K562 (cell line): ENCODE measurements around the gene AP3S2. TPM values are rescaled to one million over a fixed set of nuclear protein-coding genes. Genes with fewer than 3 reads are reported as not detected.

ENCODE experiments used
- ATAC-seq: fragments of 200-7000 bp; cut with Tn5 transposase; 3 replicates; pipeline ENCODE4 v1.9.1; 2020; ENCODE audit warnings: moderate library complexity
- BruUV-seq: library from RNA; stranded (reverse); fragments of 400-500 nt; replicated peaks from 2 replicates; lab custom pipeline; 2021; lab: Mats Ljungman, UMichigan
- CTCF ChIA-PET: fragments of 300-600 bp; formaldehyde crosslinking; extraction: SDS; loops from one replicate; lab custom pipeline; 2021; ENCODE audit warnings: low intra/inter-chr PET ratio; lab: Yijun Ruan, JAX
- POLR2A ChIA-PET: fragments of 300-600, 350-650 bp; sonication (Branson Sonifier 250); formaldehyde crosslinking; extraction: SDS; loops from one replicate; lab custom pipeline; 2021; ENCODE audit warnings: antibody characterized with exemption, inconsistent platforms; lab: Yijun Ruan, JAX
- DNase-seq, 4 experiments: peaks; one replicate each; pipeline versions ENCODE4 v3.0.0 to v3.0.0-alpha.2; 2011 to 2018; ENCODE audit warnings: low spot score in 3 of 4, mixed read lengths in 3 of 4; ENCODE audit errors: extremely low read depth in 1 of 4
- FAIRE-seq: peaks from 2 replicates; lab custom pipeline; 2011; peaks lifted over from hg19 to GRCh38; lab: Jason Lieb, UNC
- H2AFZ ChIP-seq: 2 replicates; pipeline ENCODE4 v1.6.0; 2011; ENCODE audit warnings: low read depth, low read length, control low read depth, inconsistent platforms
- H3K27ac ChIP-seq: fragments of 200-600 bp; 3 replicates; pipeline ENCODE4 v1.8.0; 2011; ENCODE audit warnings: low read depth, mild to moderate bottlenecking, control low read depth, inconsistent platforms, low read length, moderate library complexity, mixed read lengths; ENCODE audit errors: extremely low read depth
- H3K27me3 ChIP-seq, 2 experiments: fragments of 300-600 bp in 1 of 2; 2 replicates in 1 of 2; 3 replicates in 1 of 2; pipeline versions ENCODE4 v1.6.0 to v1.8.0; 2011; ENCODE audit warnings: inconsistent platforms in 2 of 2, low read length in 2 of 2, mild to moderate bottlenecking in 1 of 2, mixed read lengths in 1 of 2, moderate library complexity in 1 of 2; ENCODE audit not compliant: control insufficient read depth in 2 of 2, insufficient read depth in 2 of 2
- H3K36me3 ChIP-seq: fragments of 300-600 bp; 3 replicates; pipeline ENCODE4 v1.8.0; 2011; ENCODE audit warnings: mild to moderate bottlenecking, low read length, inconsistent platforms; ENCODE audit not compliant: control insufficient read depth, insufficient read depth
- H3K4me1 ChIP-seq, 2 experiments: fragments of 200-600 bp in 1 of 2; replicated peaks in 1 of 2; 2 replicates in 1 of 2; 3 replicates in 1 of 2; pipeline versions ENCODE4 v1.5.1 to v1.8.0; 2011; ENCODE audit warnings: inconsistent platforms in 2 of 2, low read length in 2 of 2, mild to moderate bottlenecking in 1 of 2, mixed read lengths in 1 of 2, moderate library complexity in 1 of 2; ENCODE audit not compliant: control insufficient read depth in 2 of 2, insufficient read depth in 2 of 2
- H3K4me2 ChIP-seq: 2 replicates; pipeline ENCODE4 v1.6.1; 2011; ENCODE audit warnings: low read length, control low read depth, inconsistent platforms, mixed read lengths; ENCODE audit not compliant: insufficient read depth
- H3K4me3 ChIP-seq: fragments of 200-600 bp; sonication (generic), shearing (Covaris generic); 2 replicates; pipeline ENCODE4 v1.5.1; 2016; ENCODE audit warnings: control low read depth, inconsistent platforms
- H3K79me2 ChIP-seq: fragments of 200-600 bp; 3 replicates; pipeline ENCODE4 v1.8.0; 2011; ENCODE audit warnings: low read length, inconsistent platforms; ENCODE audit not compliant: control insufficient read depth, insufficient read depth
- H3K9ac ChIP-seq, 2 experiments: 2 replicates each; pipeline versions ENCODE4 v1.6.0 to v1.6.1; 2011; ENCODE audit warnings: low read depth in 2 of 2, low read length in 2 of 2, control low read depth in 1 of 2, inconsistent platforms in 1 of 2, mild to moderate bottlenecking in 1 of 2, mixed read lengths in 1 of 2; ENCODE audit not compliant: insufficient read depth in 1 of 2
- H3K9me1 ChIP-seq: one replicate; pipeline ENCODE4 v1.6.0; 2011; ENCODE audit warnings: inconsistent platforms, mild to moderate bottlenecking, low read length, moderate library complexity; ENCODE audit not compliant: control insufficient read depth, insufficient read depth
- H3K9me3 ChIP-seq: replicated peaks from 2 replicates; pipeline ENCODE4 v1.5.1; 2011; ENCODE audit warnings: low read depth, low read length, inconsistent platforms; ENCODE audit not compliant: control insufficient read depth, insufficient read depth
- H4K20me1 ChIP-seq: replicated peaks from 2 replicates; pipeline ENCODE4 v1.6.1; 2011; ENCODE audit warnings: low read length, inconsistent platforms, mixed read lengths; ENCODE audit not compliant: control insufficient read depth, insufficient read depth
- FUS ChIP-seq: fragments of 200-400 bp; formaldehyde crosslinking; optimal IDR thresholded peaks from 2 replicates; pipeline ENCODE3; 2017; ENCODE audit warnings: low read depth, low read length
- KAT7 ChIP-seq: sonication (generic); formaldehyde crosslinking; IDR thresholded peaks from 2 replicates; pipeline ENCODE4 v1.8.0; 2022; ENCODE audit warnings: missing genetic modification reagents, mild to moderate bottlenecking, borderline replicate concordance
- POLR2B ChIP-seq: fragments of 450-650 bp; IDR thresholded peaks from 2 replicates; pipeline ENCODE4 v1.6.1; 2018; ENCODE audit warnings: low read depth; ENCODE audit not compliant: partially characterized antibody
- ZFX ChIP-seq: sonication (generic); formaldehyde crosslinking; IDR thresholded peaks from 2 replicates; pipeline ENCODE4 v1.8.0; 2022; ENCODE audit warnings: mild to moderate bottlenecking, missing genetic modification reagents, moderate library complexity
- ZNF551 ChIP-seq: fragments of 250-450 bp; sonication (Bioruptor Pico); IDR thresholded peaks from 2 replicates; pipeline ENCODE4 v1.5.0; 2021; ENCODE audit warnings: mild to moderate bottlenecking, moderate library complexity
- WGBS: fragments of 100-300 bp; shearing (Covaris generic); methylation state at CpG from one replicate; pipeline ENCODE4 v1.1.6; 2016; ENCODE audit warnings: low coverage, mixed read lengths; ENCODE audit not compliant: insufficient coverage; ENCODE audit errors: missing lambda C conversion rate; 5-methylcytosine and 5-hydroxymethylcytosine counted together
- in situ Hi-C: fragments of 300-500 bp; cut with MboI; formaldehyde crosslinking; loops from 4 replicates; pipeline ENCODE4 v1.15.0; 2018; ENCODE audit warnings: inconsistent platforms, mixed read lengths
- intact Hi-C: fragments of 100-400 bp; cut with micrococcal nuclease; formaldehyde crosslinking; loops from 2 replicates; pipeline ENCODE4 v1.14.2; 2022
- polyA plus RNA-seq, 8 experiments: library from polyadenylated mRNA; depleted of rRNA in 4 of 8; stranded (reverse) in 5 of 8; unstranded in 3 of 8; fragments of >200 nt; fragmentation: Nextera tagmentation in 2 of 8; fragmentation: Illumina TruSeq in 1 of 8; extraction: Ambion mirVana in 2 of 8; extraction: Trizol in 1 of 8; gene quantifications; 2 replicates each; pipeline versions ENCODE4 v1.2.1 to v1.2.3, GENCODE V29; 2011 to 2014; ENCODE audit warnings: inconsistent platforms in 1 of 8, missing spikeins in 1 of 8
- total RNA-seq, 7 experiments: library from RNA; depleted of rRNA in 6 of 7; stranded (reverse); fragments of >200 nt in 6 of 7; fragmentation: Illumina TruSeq in 2 of 7; extraction: Trizol in 2 of 7; gene quantifications; 2 replicates each; pipeline versions ENCODE4 v1.2.1 to v1.2.3, GENCODE V29; 2011 to 2021; ENCODE audit warnings: low replicate concordance in 1 of 7
- TF ChIP-seq, protein P1 (sequence below): conservative IDR thresholded peaks from 2 replicates; pipeline ENCODE4 v1.6.1; 2011; ENCODE audit warnings: low read depth, mild to moderate bottlenecking, low read length; ENCODE audit not compliant: control insufficient read depth

AP3S2 gene
- total and polyA plus RNA-seq, 9 of the 15 experiments (the other 6 are each of a cell fraction or from before 2014, with no cell fraction given), result 16.4 to 54.1 (median 37.4) TPM

DNA sequence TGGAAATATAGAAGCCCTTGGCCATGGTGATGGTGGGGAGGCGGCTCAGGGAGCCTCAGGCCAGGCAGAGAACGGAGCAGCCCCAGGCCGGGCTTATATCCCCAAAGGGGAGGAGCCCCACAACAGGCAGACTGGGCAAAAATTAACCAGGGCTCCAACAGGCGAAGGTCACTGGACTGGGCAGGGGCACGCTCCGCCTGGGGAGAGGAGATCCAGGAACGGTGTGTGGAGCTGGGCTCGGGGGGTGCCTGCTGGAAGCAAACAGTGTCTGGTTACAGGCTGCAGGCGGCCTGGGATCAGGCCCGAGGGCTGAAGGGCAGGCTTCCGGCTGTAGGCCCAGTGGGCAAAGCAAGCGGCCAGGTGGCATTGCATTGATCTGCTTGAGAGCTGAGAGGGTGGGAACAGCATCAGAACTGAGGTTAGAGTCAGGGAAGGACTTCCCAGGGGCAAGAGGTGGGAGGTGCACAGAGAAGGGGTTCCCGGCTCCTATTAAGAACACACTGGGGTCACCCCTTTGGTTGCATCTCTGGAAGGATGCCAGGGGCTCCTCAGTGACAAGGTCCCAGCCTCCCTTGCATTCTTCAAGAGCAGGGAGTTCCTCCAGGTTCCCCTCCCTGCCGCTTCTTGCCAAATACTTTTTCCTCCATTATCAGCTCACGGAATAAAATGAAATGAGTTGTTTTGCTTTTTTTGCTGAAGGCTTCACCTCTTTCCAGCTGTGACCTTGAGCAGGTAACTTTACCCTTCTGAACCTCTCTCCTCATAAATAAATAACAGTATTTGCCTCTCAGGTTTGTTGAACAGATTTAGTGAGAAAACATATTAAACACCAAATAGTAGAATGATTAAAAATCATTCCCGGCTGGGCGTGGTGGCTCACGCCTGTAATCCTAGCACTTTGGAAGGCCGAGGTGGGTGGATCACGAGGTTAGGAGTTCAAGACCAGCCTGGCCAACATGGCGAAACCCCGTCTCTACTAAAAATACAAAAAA lies 86.9 kb downstream of the AP3S2 start:
- no TSS peak for BruUV-seq
- H3K4me1 ChIP-seq, result peaks cover 0 to 51% of the 10 kb centered on the region in 2 experiments; a peak in 3 of 5 replicates
- intact Hi-C loops (no loop called here), in situ Hi-C loops (no loop called here)
- H3K9me3 ChIP-seq, result no peaks in the 10 kb centered on the region
- H3K27ac ChIP-seq, result no peak overlapping the region
- ChIA-PET POLR2A (interaction anchor here (0.9 to 1.0 kb wide), 2 partner anchors 13 to 22 kb away, joined by 3 to 4 read pairs; no protein-coding TSS in a partner anchor), CTCF (no interaction called here)
- no peak for ATAC-seq
- DNase-seq, result no peak
- H3K27me3 ChIP-seq, result no peaks in the 10 kb centered on the region
- H3K9me1 ChIP-seq, result no peaks in the 10 kb centered on the region
- no peaks in the 10 kb centered on the region for H3K36me3 ChIP-seq
- no peak overlapping the region for H3K4me3 ChIP-seq
- TF ChIP-seq POLR2B, result no peak
- TF ChIP-seq KAT7 (CRISPR knock-in tag), result no peak
- no peak for TF ChIP-seq FUS
- TF ChIP-seq, protein P1, sequence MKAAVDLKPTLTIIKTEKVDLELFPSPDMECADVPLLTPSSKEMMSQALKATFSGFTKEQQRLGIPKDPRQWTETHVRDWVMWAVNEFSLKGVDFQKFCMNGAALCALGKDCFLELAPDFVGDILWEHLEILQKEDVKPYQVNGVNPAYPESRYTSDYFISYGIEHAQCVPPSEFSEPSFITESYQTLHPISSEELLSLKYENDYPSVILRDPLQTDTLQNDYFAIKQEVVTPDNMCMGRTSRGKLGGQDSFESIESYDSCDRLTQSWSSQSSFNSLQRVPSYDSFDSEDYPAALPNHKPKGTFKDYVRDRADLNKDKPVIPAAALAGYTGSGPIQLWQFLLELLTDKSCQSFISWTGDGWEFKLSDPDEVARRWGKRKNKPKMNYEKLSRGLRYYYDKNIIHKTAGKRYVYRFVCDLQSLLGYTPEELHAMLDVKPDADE, result no peak
- no peak for TF ChIP-seq ZNF551
- TF ChIP-seq ZFX (CRISPR knock-in tag), result no peak
- WGBS, result 66% methylated on average over 21 of the region's 22 CpGs
- H3K4me2 ChIP-seq, result no peak overlapping the region
- FAIRE-seq, result no peak
- no peaks in the 10 kb centered on the region for H4K20me1 ChIP-seq
- no peak overlapping the region for H2AFZ ChIP-seq
- no peaks in the 10 kb centered on the region for H3K79me2 ChIP-seq
- H3K9ac ChIP-seq, result 0 out of 4 replicates have a peak overlapping the region, but pooled peaks of 1 of the 2 experiments have one; percentile 17
